ENCODE data around the gene GRB10.

DNA sequence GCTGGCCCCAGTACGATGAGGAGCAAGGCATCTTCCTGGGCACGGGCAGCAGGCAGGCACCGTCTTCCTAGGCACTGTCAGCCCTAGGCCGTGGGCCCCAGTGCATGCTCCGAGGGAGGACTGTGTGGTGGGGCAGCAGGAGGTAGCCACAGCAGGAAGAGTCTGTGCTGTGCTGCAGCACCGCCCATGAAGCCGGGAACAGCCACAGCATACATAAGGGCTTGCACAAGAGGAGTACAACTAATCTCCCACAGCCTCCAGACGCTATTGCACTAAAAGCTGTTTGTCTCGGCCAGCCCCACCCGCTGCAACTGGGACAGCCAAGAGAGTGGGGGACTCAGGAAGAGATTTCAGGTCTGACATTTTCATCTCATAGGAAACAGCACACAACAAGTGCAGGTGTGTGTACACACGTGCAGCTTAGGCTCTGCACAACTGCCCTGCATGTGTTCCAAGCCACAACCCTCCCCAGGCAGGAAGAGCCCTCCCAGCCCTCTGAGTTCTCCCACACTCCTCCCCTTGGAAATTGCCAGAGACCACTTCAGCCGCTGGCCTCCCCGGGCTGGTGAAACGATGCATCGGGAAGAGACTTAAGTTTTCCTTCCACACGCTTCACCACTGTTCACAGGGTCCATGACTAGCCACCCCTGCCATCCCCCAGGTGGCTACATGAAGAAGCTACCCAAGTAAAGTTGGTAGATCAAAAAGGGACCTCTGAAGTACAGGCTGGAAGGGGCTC lies 129.4 kb downstream of the GRB10 start:
- no peak for TF ChIP-seq POLR2AphosphoS5 (IDR thresholded peaks at IDR 0.05; ENCODE audit: low read depth, low read length)
- TF ChIP-seq POLR2A (IDR thresholded peaks at IDR 0.05; ENCODE audit: low read depth, low read length): no peak

All from GM12892 (cell line).